ENCODE data around the gene UNC93A. TPM values are rescaled to one million over a fixed set of nuclear protein-coding genes. Genes with fewer than 3 reads are reported as not detected.

UNC93A gene
- total RNA-seq, 6 donors from 2014 or later, result not detected

GRCh38 chr6:167329014-167329413 is 37.9 kb downstream of the UNC93A start:
- Histone ChIP-seq H3K9me3 (no peaks in the 10 kb centered on the region), H3K27ac (no peak overlapping the region), H3K36me3 (no peaks in the 10 kb centered on the region), H3K27me3 (no peaks in the 10 kb centered on the region), H3K4me1 (no peaks in the 10 kb centered on the region), H3K4me3 (no peak overlapping the region)
- ATAC-seq (ENCODE audit: low FRiP score in 2 of 2), result no peak
- DNase-seq, result no peak
- TF ChIP-seq POLR2A (IDR thresholded peaks at IDR 0.05) (no peak), POLR2AphosphoS5 (IDR thresholded peaks at IDR 0.05) (no peak), EP300 (IDR thresholded peaks at IDR 0.05) (no peak), CTCF (IDR thresholded peaks at IDR 0.05) (no peak)
- 72 to 80% methylated on average over 8 of the region's 8 CpGs for WGBS, 2 donors

GRCh38 chr6:167330750-167331149 is 39.6 kb downstream of the UNC93A start:
- Histone ChIP-seq H3K27me3 (no peaks in the 10 kb centered on the region), H3K27ac (no peak overlapping the region), H3K9me3 (no peaks in the 10 kb centered on the region), H3K36me3 (no peaks in the 10 kb centered on the region), H3K4me3 (no peak overlapping the region), H3K4me1 (no peaks in the 10 kb centered on the region)
- ATAC-seq (ENCODE audit: low FRiP score in 2 of 2) (no peak), DNase-seq (no peak)
- TF ChIP-seq POLR2A (IDR thresholded peaks at IDR 0.05), result no peak
- TF ChIP-seq EP300 (IDR thresholded peaks at IDR 0.05), result no peak
- no peak for TF ChIP-seq POLR2AphosphoS5 (IDR thresholded peaks at IDR 0.05)
- no peak for TF ChIP-seq CTCF (IDR thresholded peaks at IDR 0.05)
- WGBS, 2 donors, result 73 to 78% methylated on average over 9 of the region's 9 CpGs

- DNase-seq (peak in 1 of 2 donors; percentile 63), ATAC-seq (ENCODE audit: low FRiP score in 2 of 2) (no peak)
- Histone ChIP-seq H3K4me1 (no peaks in the 10 kb centered on the region), H3K4me3 (no peak overlapping the region), H3K36me3 (no peaks in the 10 kb centered on the region), H3K27me3 (no peaks in the 10 kb centered on the region), H3K9me3 (no peaks in the 10 kb centered on the region), H3K27ac (no peak overlapping the region)
- no peak for TF ChIP-seq CTCF (IDR thresholded peaks at IDR 0.05)
- no peak for TF ChIP-seq POLR2AphosphoS5 (IDR thresholded peaks at IDR 0.05)
- no peak for TF ChIP-seq POLR2A (IDR thresholded peaks at IDR 0.05)
- TF ChIP-seq EP300 (IDR thresholded peaks at IDR 0.05), result no peak
- WGBS, 2 donors, result 68 to 84% methylated on average over 11 of the region's 11 CpGs
Observed at GRCh38 chr6:167331565-167331964, 40.5 kb downstream of the UNC93A start.

- DNase-seq (peak in 1 of 2 donors; percentile 43), ATAC-seq (ENCODE audit: low FRiP score in 2 of 2) (peak in 1 of 2 donors; percentile 61)
- Histone ChIP-seq H3K27ac (no peak overlapping the region), H3K9me3 (no peaks in the 10 kb centered on the region), H3K27me3 (no peaks in the 10 kb centered on the region), H3K36me3 (no peaks in the 10 kb centered on the region), H3K4me1 (no peaks in the 10 kb centered on the region), H3K4me3 (no peak overlapping the region)
- WGBS, 2 donors, result 95% methylated on average over 13 to 19 of the region's 19 CpGs
- TF ChIP-seq POLR2A (IDR thresholded peaks at IDR 0.05), result no peak
- no peak for TF ChIP-seq POLR2AphosphoS5 (IDR thresholded peaks at IDR 0.05)
- no peak for TF ChIP-seq CTCF (IDR thresholded peaks at IDR 0.05)
- no peak for TF ChIP-seq EP300 (IDR thresholded peaks at IDR 0.05)
Observed at GRCh38 chr6:167336844-167337630, 45.9 kb downstream of the UNC93A start.

All from upper lobe of left lung (tissue), 6 donors.